GM18508 (cell line): ENCODE data around the gene IPO4.

Source experiments
- ATAC-seq: cut with Tn5 transposase; IDR thresholded peaks from one replicate; pipeline ENCODE4 v1.9.1; 2021; ENCODE audit warnings: moderate number of reproducible peaks; ENCODE audit not compliant: insufficient read depth, unreplicated experiment

IPO4 gene

DNA sequence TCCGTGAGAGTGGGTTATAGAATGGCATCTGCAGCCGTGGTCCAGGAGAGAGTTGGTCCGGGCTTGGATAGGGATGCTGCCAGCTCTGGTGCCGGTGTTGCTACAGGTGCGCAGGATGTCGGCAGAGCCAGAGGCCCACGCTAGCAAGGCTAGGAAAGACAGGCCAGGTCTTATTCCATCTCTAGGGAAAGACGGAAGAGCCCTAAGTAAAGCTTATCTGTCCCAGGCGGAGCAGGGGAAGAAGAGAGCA, 53.1 kb downstream of the IPO4 start:
- no peak for ATAC-seq

- ATAC-seq = no peak
These were observed 54.9 kb downstream of the IPO4 start for GRCh38 chr14:24133735-24134134.

DNA sequence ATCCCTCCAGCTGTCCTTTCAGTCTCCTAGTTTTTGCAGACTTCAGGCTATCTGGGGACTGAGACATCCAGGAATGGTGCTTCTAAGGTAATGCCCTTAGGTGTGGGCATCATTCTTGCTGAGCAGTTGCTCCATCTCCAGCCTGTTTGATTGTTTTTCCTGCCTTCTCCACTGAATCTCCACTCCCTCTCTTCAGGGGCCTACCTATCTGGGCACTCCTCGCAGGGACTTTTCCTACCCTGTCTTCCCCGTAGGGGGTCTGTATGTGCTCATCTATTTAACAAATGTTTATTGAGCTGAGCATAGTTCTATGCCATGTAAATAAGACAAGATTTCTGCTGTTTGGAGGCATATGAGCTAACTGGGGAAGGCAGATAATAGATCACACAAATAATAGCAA, 55.6 kb downstream of the IPO4 start:
- ATAC-seq = no peak

GRCh38 chr14:24132061-24132685, 56.4 kb downstream of the IPO4 start:
- no peak for ATAC-seq

- ATAC-seq = no peak
These were observed 57.1 kb downstream of the IPO4 start for GRCh38 chr14:24131549-24131966.

GRCh38 chr14:24130717-24131548, 57.7 kb downstream of the IPO4 start:
- ATAC-seq = no peak

DNA sequence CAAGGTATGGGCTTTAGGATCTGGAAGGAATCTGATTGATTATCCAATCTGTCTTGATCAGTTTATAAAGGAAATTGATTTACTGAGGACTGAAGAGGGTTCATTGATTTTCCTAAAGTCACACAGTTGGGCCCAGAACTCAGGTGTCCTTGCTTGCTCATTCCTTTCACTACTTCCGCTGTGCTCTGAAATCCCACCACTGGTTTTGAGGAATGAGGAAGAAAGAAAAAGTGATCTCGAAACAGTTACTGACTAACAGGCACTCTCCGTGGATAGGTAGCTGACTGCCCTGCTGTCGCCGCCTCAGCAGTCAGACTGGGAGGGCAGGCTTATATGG, 58.3 kb downstream of the IPO4 start, which contains the start of gene FITM1:
FITM1 (plus strand) TSS at position 280 of the 337 bp plus-strand sequence. CDS start 905 bp downstream, outside the sequence.
- ATAC-seq = no peak
